GM23338 (cell line): Measurements from ENCODE around the gene GPR83.

Source experiments
- CREB1 ChIP-seq: fragments of 250-450 bp; sonication (Bioruptor Pico); IDR thresholded peaks from 2 replicates; pipeline ENCODE4 v1.5.0; 2020; ENCODE audit warnings: low read depth, mild to moderate bottlenecking, moderate library complexity
- CTCF ChIP-seq, 2 experiments: fragments of 200-600 bp in 1 of 2; sonication (generic) in 1 of 2; conservative IDR thresholded peaks; 2 replicates each; pipeline versions ENCODE4 v1.5.1 to v1.6.1; 2016 to 2017; ENCODE audit warnings: antibody characterized with exemption in 2 of 2, low read depth in 2 of 2, mild to moderate bottlenecking in 2 of 2, moderate library complexity in 1 of 2
- EZH2 ChIP-seq: fragments of 200-600 bp; sonication (generic); IDR thresholded peaks from one replicate; pipeline ENCODE4 v1.8.0; 2017; ENCODE audit warnings: antibody characterized with exemption, mild to moderate bottlenecking, low read depth; ENCODE audit not compliant: unreplicated experiment
- EZH2phosphoT487 ChIP-seq: fragments of 200-600 bp; sonication (generic); IDR thresholded peaks from one replicate; pipeline ENCODE4 v1.8.1; 2018; ENCODE audit warnings: antibody characterized with exemption; ENCODE audit not compliant: unreplicated experiment
- JUNB ChIP-seq: IDR thresholded peaks from one replicate; pipeline ENCODE4 v1.6.1; 2016; ENCODE audit warnings: antibody characterized with exemption; ENCODE audit not compliant: unreplicated experiment
- NANOG ChIP-seq: IDR thresholded peaks from 2 replicates; pipeline ENCODE4 v1.6.1; 2016; ENCODE audit warnings: antibody characterized with exemption, borderline replicate concordance
- POLR2AphosphoS5 ChIP-seq: IDR thresholded peaks from 2 replicates; pipeline ENCODE4 v1.6.1; 2016; ENCODE audit warnings: antibody characterized with exemption, low read depth
- REST ChIP-seq: IDR thresholded peaks from one replicate; pipeline ENCODE4 v1.6.1; 2018; ENCODE audit warnings: antibody characterized with exemption; ENCODE audit not compliant: unreplicated experiment
- ZNF114 ChIP-seq: fragments of 250-450 bp; sonication (Bioruptor Pico); IDR thresholded peaks from 2 replicates; pipeline ENCODE4 v1.5.0; 2020; ENCODE audit warnings: mild to moderate bottlenecking, moderate library complexity
- ZNF331 ChIP-seq: fragments of 250-450 bp; sonication (Bioruptor Pico); IDR thresholded peaks from 2 replicates; pipeline ENCODE4 v1.5.0; 2020; ENCODE audit warnings: low read depth, mild to moderate bottlenecking, moderate library complexity
- TF ChIP-seq, protein P1 (sequence below): IDR thresholded peaks from 2 replicates; pipeline ENCODE4 v1.6.1; 2016; ENCODE audit warnings: antibody characterized with exemption

GRCh38 chr11:94342250-94342649, 59.0 kb downstream of the GPR83 start:
- TF ChIP-seq CTCF (conservative IDR thresholded peaks at IDR 0.05; ENCODE audit: low read depth in 2 of 2) (no peak), POLR2AphosphoS5 (no peak), EZH2 (no peak), REST (no peak), EZH2phosphoT487 (no peak), CREB1 (CRISPR knock-in tag) (no peak), ZNF114 (CRISPR knock-in tag) (no peak), JUNB (no peak), ZNF331 (CRISPR knock-in tag) (no peak), NANOG (no peak)
- TF ChIP-seq, protein P1, sequence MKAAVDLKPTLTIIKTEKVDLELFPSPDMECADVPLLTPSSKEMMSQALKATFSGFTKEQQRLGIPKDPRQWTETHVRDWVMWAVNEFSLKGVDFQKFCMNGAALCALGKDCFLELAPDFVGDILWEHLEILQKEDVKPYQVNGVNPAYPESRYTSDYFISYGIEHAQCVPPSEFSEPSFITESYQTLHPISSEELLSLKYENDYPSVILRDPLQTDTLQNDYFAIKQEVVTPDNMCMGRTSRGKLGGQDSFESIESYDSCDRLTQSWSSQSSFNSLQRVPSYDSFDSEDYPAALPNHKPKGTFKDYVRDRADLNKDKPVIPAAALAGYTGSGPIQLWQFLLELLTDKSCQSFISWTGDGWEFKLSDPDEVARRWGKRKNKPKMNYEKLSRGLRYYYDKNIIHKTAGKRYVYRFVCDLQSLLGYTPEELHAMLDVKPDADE: no peak
